Thymus (tissue), 11 donors: Measurements from ENCODE around the gene RECQL5. TPM values are rescaled to one million over a fixed set of nuclear protein-coding genes. Genes with fewer than 3 reads are reported as not detected.
A peak's percentile ranks its signal among the peaks of the same experiment; 100 is the strongest.

Experiments
- DNase-seq, 9 donors: peaks; one replicate each; pipeline ENCODE4 v3.0.0-alpha.2; 2013; ENCODE audit warnings: low spot score in 9 of 9, low read depth in 6 of 9, missing footprints in 1 of 9
- H3K27ac ChIP-seq, 2 donors: one replicate each; pipeline ENCODE4 v1.5.1; 2013; ENCODE audit warnings: control low read depth in 1 of 2, low read depth in 1 of 2, low read length in 1 of 2, mild to moderate bottlenecking in 1 of 2, moderate library complexity in 1 of 2
- H3K27me3 ChIP-seq, 2 donors: one replicate each; pipeline ENCODE4 v1.5.1; 2013; ENCODE audit warnings: low read length in 1 of 2; ENCODE audit not compliant: control insufficient read depth in 2 of 2, insufficient read depth in 1 of 2
- H3K36me3 ChIP-seq, 2 donors: one replicate each; pipeline ENCODE4 v1.5.1; 2013; ENCODE audit warnings: low read length in 1 of 2, mild to moderate bottlenecking in 1 of 2, moderate library complexity in 1 of 2; ENCODE audit not compliant: control insufficient read depth in 2 of 2, insufficient read depth in 2 of 2
- H3K4me1 ChIP-seq, 2 donors: one replicate each; pipeline ENCODE4 v1.5.1; 2013; ENCODE audit warnings: low read length in 2 of 2; ENCODE audit not compliant: control insufficient read depth in 2 of 2, insufficient read depth in 2 of 2
- H3K4me3 ChIP-seq, 2 donors: one replicate each; pipeline ENCODE4 v1.5.1; 2013; ENCODE audit warnings: low read length in 2 of 2, control low read depth in 1 of 2, mild to moderate bottlenecking in 1 of 2
- H3K9me3 ChIP-seq, 2 donors: one replicate each; pipeline ENCODE4 v1.5.1; 2013; ENCODE audit warnings: low read length in 1 of 2, mild to moderate bottlenecking in 1 of 2; ENCODE audit not compliant: control insufficient read depth in 2 of 2, insufficient read depth in 1 of 2
- WGBS: extraction: QIAGEN DNeasy Blood & Tissue Kit; methylation state at CpG from one replicate; pipeline ENCODE4 v1.1.7; 2013; 5-methylcytosine and 5-hydroxymethylcytosine counted together
- polyA plus RNA-seq: library from polyadenylated mRNA; stranded (reverse); fragments of 200-250 nt; gene quantifications from one replicate; pipeline ENCODE4 v1.2.3, GENCODE V29; 2013
- total RNA-seq: library from RNA; stranded (reverse); fragments of 120-200 nt; gene quantifications from one replicate; pipeline ENCODE4 v1.2.4, GENCODE V29; 2013
- donor health status: healthy.

RECQL5 gene
- total and polyA plus RNA-seq, 2 donors = 17.4 to 51.8 TPM

GRCh38 chr17:75664099-75664549 is 2.8 kb downstream of the RECQL5 start:
- no peaks in the 10 kb centered on the region for H3K9me3 ChIP-seq
- 80% methylated on average over 3 of the region's 3 CpGs for WGBS
- H3K27me3 ChIP-seq = no peaks in the 10 kb centered on the region
- DNase-seq = no peak
- H3K4me3 ChIP-seq = no peak overlapping the region
- H3K27ac ChIP-seq = no peak overlapping the region
- H3K36me3 ChIP-seq = peaks cover 21 to 42% of the 10 kb centered on the region in 2 donors
- H3K4me1 ChIP-seq = peaks cover 14 to 18% of the 10 kb centered on the region in 2 donors

- Histone ChIP-seq H3K4me3 (no peak overlapping the region), H3K27ac (no peak overlapping the region), H3K27me3 (no peaks in the 10 kb centered on the region), H3K4me1 (peaks cover 7% of the 10 kb centered on the region in 2 donors), H3K9me3 (no peaks in the 10 kb centered on the region), H3K36me3 (peaks cover 21 to 40% of the 10 kb centered on the region in 2 donors)
- no peak for DNase-seq
- over 99% methylated on average over 9 of the region's 9 CpGs for WGBS
These were observed 4.4 kb downstream of the RECQL5 start for GRCh38 chr17:75662511-75662910.

- 97% methylated on average over 4 of the region's 4 CpGs for WGBS
- Histone ChIP-seq H3K4me3 (no peak overlapping the region), H3K36me3 (peaks cover 29 to 48% of the 10 kb centered on the region in 2 donors), H3K4me1 (peaks cover 4 to 6% of the 10 kb centered on the region in 2 donors), H3K27me3 (no peaks in the 10 kb centered on the region), H3K27ac (no peak overlapping the region), H3K9me3 (no peaks in the 10 kb centered on the region)
- DNase-seq = no peak
These were observed 5.4 kb downstream of the RECQL5 start for GRCh38 chr17:75661531-75661930.

- Histone ChIP-seq H3K4me1 (no peaks in the 10 kb centered on the region), H3K27me3 (no peaks in the 10 kb centered on the region), H3K4me3 (no peak overlapping the region), H3K9me3 (no peaks in the 10 kb centered on the region), H3K36me3 (peaks cover 36 to 43% of the 10 kb centered on the region in 2 donors), H3K27ac (no peak overlapping the region)
- 98% methylated on average over 5 of the region's 5 CpGs for WGBS
- DNase-seq = no peak
These were observed 8.7 kb downstream of the RECQL5 start for GRCh38 chr17:75658237-75658636.

GRCh38 chr17:75654176-75654575 is 12.8 kb downstream of the RECQL5 start:
- no peak overlapping the region for H3K27ac ChIP-seq
- DNase-seq = no peak
- peaks cover 37 to 44% of the 10 kb centered on the region in 2 donors for H3K36me3 ChIP-seq
- H3K27me3 ChIP-seq = no peaks in the 10 kb centered on the region
- peaks cover 0 to 7% of the 10 kb centered on the region in 2 donors for H3K4me1 ChIP-seq
- 95% methylated on average over 2 of the region's 2 CpGs for WGBS
- no peak overlapping the region for H3K4me3 ChIP-seq
- H3K9me3 ChIP-seq = peaks cover 0 to 5% of the 10 kb centered on the region in 2 donors

GRCh38 chr17:75652934-75653549 is 13.9 kb downstream of the RECQL5 start:
- Histone ChIP-seq H3K9me3 (peaks cover 0 to 5% of the 10 kb centered on the region in 2 donors), H3K4me3 (no peak overlapping the region), H3K36me3 (peaks cover 37 to 42% of the 10 kb centered on the region in 2 donors), H3K27me3 (no peaks in the 10 kb centered on the region), H3K4me1 (peaks cover 0 to 7% of the 10 kb centered on the region in 2 donors), H3K27ac (no peak overlapping the region)
- WGBS = 62% methylated on average over 6 of the region's 6 CpGs
- peak in 7 of 9 donors; percentile 26 to 70 (median 47) for DNase-seq

- H3K27ac ChIP-seq = no peak overlapping the region
- H3K27me3 ChIP-seq = no peaks in the 10 kb centered on the region
- H3K36me3 ChIP-seq = peaks cover 39 to 41% of the 10 kb centered on the region in 2 donors
- peaks cover 0 to 7% of the 10 kb centered on the region in 2 donors for H3K4me1 ChIP-seq
- H3K4me3 ChIP-seq = no peak overlapping the region
- 97% methylated on average over 5 of the region's 5 CpGs for WGBS
- no peak for DNase-seq
- H3K9me3 ChIP-seq = peaks cover 0 to 5% of the 10 kb centered on the region in 2 donors
These were observed 14.6 kb downstream of the RECQL5 start for GRCh38 chr17:75652341-75652740.

- Histone ChIP-seq H3K27me3 (no peaks in the 10 kb centered on the region), H3K4me3 (no peak overlapping the region), H3K27ac (no peak overlapping the region), H3K36me3 (peaks cover 29 to 36% of the 10 kb centered on the region in 2 donors), H3K9me3 (peaks cover 0 to 5% of the 10 kb centered on the region in 2 donors), H3K4me1 (peaks cover 0 to 14% of the 10 kb centered on the region in 2 donors)
- 98% methylated on average over 7 of the region's 7 CpGs for WGBS
- no peak for DNase-seq
These were observed 16.1 kb downstream of the RECQL5 start for GRCh38 chr17:75650874-75651273.

- DNase-seq = no peak
- Histone ChIP-seq H3K27me3 (no peaks in the 10 kb centered on the region), H3K36me3 (peaks cover 26 to 36% of the 10 kb centered on the region in 2 donors), H3K9me3 (peaks cover 0 to 5% of the 10 kb centered on the region in 2 donors), H3K4me1 (peaks cover 0 to 17% of the 10 kb centered on the region in 2 donors), H3K27ac (no peak overlapping the region), H3K4me3 (no peak overlapping the region)
- 99% methylated on average over 6 of the region's 6 CpGs for WGBS
These were observed 17.3 kb downstream of the RECQL5 start for GRCh38 chr17:75649687-75650086.
